ENCODE measurements around the gene RETN.

The RETN gene

GRCh38 chr19:7698583-7698982 lies 29.7 kb downstream of the RETN start:
- CTCF ChIA-PET, result interaction anchor here (0.8 to 5.7 kb wide), 6 partner anchors 12 to 106 kb away, joined by 3 to 47 read pairs (median 4); partner anchors contain the start of gene TRAPPC5

GRCh38 chr19:7699003-7699402 lies 30.2 kb downstream of the RETN start:
- no peak for DNase-seq (ENCODE audit: extremely low spot score)
- POLR2A ChIA-PET, result interaction anchor here (0.8 to 1.5 kb wide), 4 partner anchors 11 to 101 kb away, joined by 3 to 9 read pairs (median 4); no protein-coding TSS in a partner anchor

More at GRCh38 chr19:7698583-7698982, 29.7 kb downstream of the RETN start:
- TF ChIP-seq CTCF (IDR thresholded peaks at IDR 0.05; ENCODE audit: control extremely low read depth, extremely low read depth, low read depth, missing control alignments), result no peak
- POLR2A ChIA-PET, result interaction anchor here (0.8 to 1.5 kb wide), 3 partner anchors 12 to 101 kb away, joined by 3 to 9 read pairs (median 5); no protein-coding TSS in a partner anchor
- no peak for DNase-seq (ENCODE audit: extremely low spot score)

GRCh38 chr19:7699417-7700401 lies 30.9 kb downstream of the RETN start:
- no peak for DNase-seq (ENCODE audit: extremely low spot score)
- ChIA-PET POLR2A (interaction anchor here (0.8 to 1.1 kb wide), 2 partner anchors 12 to 25 kb away, joined by 3 to 9 read pairs; no protein-coding TSS in a partner anchor), CTCF (interaction anchor here (1.0 to 5.7 kb wide), 6 partner anchors 14 to 100 kb away, joined by 3 to 47 read pairs (median 4); partner anchors contain the start of gene TRAPPC5)
- TF ChIP-seq CTCF (IDR thresholded peaks at IDR 0.05; ENCODE audit: control extremely low read depth, extremely low read depth, low read depth, missing control alignments), result no peak

More at GRCh38 chr19:7699003-7699402, 30.2 kb downstream of the RETN start:
- TF ChIP-seq CTCF (IDR thresholded peaks at IDR 0.05; ENCODE audit: control extremely low read depth, extremely low read depth, low read depth, missing control alignments), result no peak
- CTCF ChIA-PET, result interaction anchor here (0.8 to 5.7 kb wide), 6 partner anchors 13 to 105 kb away, joined by 3 to 47 read pairs (median 4); partner anchors contain the start of gene TRAPPC5

- POLR2A ChIA-PET, result interaction anchor here (1.0 to 1.1 kb wide), 2 partner anchors 15 to 65 kb away, joined by 3 to 4 read pairs; no protein-coding TSS in a partner anchor
- TF ChIP-seq CTCF (IDR thresholded peaks at IDR 0.05; ENCODE audit: control extremely low read depth, extremely low read depth, low read depth, missing control alignments), result no peak
- DNase-seq (ENCODE audit: extremely low spot score), result no peak
- CTCF ChIA-PET, result interaction anchor here (0.8 to 5.7 kb wide), 5 partner anchors 12 to 119 kb away, joined by 3 to 47 read pairs (median 4); partner anchors contain the start of gene TRAPPC5
These were observed 32.3 kb downstream of the RETN start for GRCh38 chr19:7701049-7701653.

GRCh38 chr19:7701654-7702457 lies 33.0 kb downstream of the RETN start, which contains the start of gene FCER2:
Gene FCER2 (minus strand): TSS chr19:7702131. CDS start chr19:7699760, 2,371 bp downstream.
- CTCF ChIA-PET, result interaction anchor here (0.8 to 5.7 kb wide), 4 partner anchors 11 to 118 kb away, joined by 3 to 47 read pairs (median 4); partner anchors contain the start of gene TRAPPC5
- peak; percentile 75 for DNase-seq (ENCODE audit: extremely low spot score)
- TF ChIP-seq CTCF (IDR thresholded peaks at IDR 0.05; ENCODE audit: control extremely low read depth, extremely low read depth, low read depth, missing control alignments), result no peak
- POLR2A ChIA-PET, result interaction anchor here (1.0 to 1.1 kb wide), 2 partner anchors 16 to 64 kb away, joined by 3 to 4 read pairs; no protein-coding TSS in a partner anchor

All from GM10248 (cell line).